ENCODE results near the gene ANGPTL5.

DNA sequence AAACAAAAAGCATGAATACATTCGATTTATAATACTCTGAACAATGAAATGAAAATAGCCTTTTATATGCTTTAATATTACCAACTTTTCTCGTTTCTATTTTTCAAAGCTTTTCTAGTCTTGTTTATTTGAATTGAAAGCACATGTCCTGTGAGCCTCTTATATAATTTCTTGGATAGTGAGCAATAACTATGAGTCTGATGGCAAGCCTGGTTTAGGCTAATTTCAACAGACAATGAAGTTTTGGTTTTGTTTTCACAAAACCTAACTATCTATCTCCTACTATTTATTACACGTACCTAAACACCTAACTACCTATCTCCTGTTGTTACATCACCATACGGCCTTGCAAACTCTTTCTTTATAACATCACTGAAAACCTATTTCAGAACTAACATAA lies 30.7 kb downstream of the ANGPTL5 start:
- TF ChIP-seq POLR2AphosphoS5 (IDR thresholded peaks at IDR 0.05) (no peak), POLR2A (IDR thresholded peaks at IDR 0.05) (no peak)
- TF ChIP-seq, protein P1, sequence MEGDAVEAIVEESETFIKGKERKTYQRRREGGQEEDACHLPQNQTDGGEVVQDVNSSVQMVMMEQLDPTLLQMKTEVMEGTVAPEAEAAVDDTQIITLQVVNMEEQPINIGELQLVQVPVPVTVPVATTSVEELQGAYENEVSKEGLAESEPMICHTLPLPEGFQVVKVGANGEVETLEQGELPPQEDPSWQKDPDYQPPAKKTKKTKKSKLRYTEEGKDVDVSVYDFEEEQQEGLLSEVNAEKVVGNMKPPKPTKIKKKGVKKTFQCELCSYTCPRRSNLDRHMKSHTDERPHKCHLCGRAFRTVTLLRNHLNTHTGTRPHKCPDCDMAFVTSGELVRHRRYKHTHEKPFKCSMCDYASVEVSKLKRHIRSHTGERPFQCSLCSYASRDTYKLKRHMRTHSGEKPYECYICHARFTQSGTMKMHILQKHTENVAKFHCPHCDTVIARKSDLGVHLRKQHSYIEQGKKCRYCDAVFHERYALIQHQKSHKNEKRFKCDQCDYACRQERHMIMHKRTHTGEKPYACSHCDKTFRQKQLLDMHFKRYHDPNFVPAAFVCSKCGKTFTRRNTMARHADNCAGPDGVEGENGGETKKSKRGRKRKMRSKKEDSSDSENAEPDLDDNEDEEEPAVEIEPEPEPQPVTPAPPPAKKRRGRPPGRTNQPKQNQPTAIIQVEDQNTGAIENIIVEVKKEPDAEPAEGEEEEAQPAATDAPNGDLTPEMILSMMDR (IDR thresholded peaks at IDR 0.05 in 8 of 11, conservative IDR thresholded peaks at IDR 0.05 in 3 of 11), result no peak
